NCI-H1048 (cell line): ENCODE measurements around the gene P2RY6.

Source experiments
- DNase-seq: peaks from one replicate; lab custom pipeline; 2025; lab: John Stamatoyannopoulos, UW

P2RY6 gene

GRCh38 chr11:73297231-73297590 lies 25.1 kb downstream of the P2RY6 start:
- no peak for DNase-seq

- no peak for DNase-seq
These were observed 25.6 kb downstream of the P2RY6 start for GRCh38 chr11:73297702-73298101.

DNA sequence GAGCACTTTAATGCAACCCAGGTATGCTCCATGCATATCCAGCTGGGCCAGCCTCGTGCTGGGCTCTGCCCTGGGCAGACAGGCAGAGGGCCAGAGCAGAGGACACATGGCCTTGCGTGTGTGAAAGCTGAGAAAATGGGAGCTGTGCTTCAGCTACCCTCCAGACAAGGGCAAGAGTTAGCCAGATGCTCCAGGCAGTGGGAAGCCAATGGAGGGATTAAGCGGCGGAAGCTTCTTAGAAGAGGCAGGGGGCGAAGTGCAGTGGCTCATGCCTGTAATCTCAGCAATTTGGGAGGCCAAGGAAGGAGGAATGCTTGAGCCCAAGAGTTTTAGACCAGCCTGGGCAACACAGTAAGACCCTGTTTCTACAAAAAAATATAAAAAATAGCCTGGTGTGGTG lies 26.1 kb downstream of the P2RY6 start:
- DNase-seq, result no peak

DNA sequence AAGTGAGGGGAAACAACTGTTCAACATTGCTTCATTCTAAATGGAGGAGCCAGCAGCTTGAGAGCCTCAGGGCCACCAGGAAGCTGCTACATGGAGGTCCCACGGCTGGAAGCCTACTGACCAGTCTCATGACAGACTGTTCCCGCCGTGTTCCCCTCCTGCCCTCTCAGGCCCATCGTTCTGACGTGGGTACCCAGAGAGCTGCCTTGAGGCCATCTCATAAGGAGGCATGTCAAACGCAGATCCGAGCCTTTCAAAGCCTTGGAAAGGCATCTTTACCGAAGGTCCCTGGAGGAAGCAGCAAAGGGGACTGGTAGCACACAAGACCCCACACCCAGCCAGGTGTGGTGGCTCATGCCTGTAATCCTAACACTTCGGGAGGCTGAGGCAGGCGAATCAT lies 27.6 kb downstream of the P2RY6 start:
- DNase-seq, result no peak

DNA sequence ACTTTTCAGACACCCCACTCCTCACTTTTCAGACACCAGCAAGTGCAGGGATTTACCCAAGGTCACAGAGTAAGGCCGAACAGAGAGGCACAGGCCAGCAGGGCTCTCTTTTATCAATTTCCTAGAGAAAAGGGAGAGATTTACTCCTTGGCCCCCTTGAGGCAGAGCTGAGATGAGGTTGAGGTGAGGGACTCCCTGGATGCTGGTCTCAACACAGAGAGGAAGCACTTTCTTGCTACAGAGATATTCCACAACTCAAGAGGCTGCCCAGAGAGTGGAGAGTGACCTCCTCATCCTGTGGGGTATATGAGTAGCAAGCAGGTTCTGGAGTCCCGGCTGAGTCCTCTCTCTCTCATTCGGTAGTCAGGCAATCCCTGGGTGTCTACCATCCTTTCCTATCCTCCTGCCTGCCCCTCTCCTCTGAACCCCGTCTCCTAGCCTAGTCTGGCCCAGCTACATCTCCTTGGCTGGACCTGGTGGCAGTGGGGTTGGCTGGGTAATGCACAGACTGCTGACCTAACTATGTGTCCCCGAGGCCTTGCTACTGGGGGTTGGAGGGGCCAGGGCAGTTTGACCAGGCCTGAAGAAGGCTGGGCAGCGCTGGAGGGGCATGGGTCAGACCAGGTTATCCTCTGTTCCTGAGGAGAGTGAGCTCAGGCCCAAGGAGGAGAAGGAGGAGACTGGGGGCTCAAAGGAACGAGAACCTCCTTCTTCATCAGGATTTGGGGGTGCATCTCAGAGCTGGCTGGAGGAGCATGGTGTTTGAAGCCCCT lies 34.1 kb downstream of the P2RY6 start:
- DNase-seq, result no peak

DNA sequence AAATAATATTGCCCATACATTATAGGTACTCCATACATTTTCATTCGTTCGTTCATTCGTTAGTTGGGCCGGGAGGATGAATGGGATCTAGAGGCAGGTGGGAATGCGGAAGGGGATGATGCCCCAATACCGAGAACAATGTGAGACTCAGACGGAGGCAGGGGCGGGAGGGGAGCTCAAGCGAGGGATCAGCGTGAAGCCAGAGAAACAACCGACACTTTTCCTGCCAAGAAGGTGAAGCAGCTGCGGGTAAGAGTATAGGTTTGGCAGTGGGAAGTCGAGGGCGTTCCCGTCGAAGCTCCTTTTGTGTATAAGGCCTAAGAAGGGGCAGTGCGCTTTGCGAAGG lies 34.8 kb downstream of the P2RY6 start:
- no peak for DNase-seq

- peak; percentile 100 for DNase-seq
These were observed 35.3 kb downstream of the P2RY6 start for GRCh38 chr11:73307323-73308002.

- DNase-seq, result peak; percentile 72
These were observed 36.1 kb downstream of the P2RY6 start, which contains the start of gene ARHGEF17 for GRCh38 chr11:73308003-73308960. ARHGEF17 (plus strand) TSS chr11:73308276; CDS start chr11:73308639, 363 bp downstream.

DNA sequence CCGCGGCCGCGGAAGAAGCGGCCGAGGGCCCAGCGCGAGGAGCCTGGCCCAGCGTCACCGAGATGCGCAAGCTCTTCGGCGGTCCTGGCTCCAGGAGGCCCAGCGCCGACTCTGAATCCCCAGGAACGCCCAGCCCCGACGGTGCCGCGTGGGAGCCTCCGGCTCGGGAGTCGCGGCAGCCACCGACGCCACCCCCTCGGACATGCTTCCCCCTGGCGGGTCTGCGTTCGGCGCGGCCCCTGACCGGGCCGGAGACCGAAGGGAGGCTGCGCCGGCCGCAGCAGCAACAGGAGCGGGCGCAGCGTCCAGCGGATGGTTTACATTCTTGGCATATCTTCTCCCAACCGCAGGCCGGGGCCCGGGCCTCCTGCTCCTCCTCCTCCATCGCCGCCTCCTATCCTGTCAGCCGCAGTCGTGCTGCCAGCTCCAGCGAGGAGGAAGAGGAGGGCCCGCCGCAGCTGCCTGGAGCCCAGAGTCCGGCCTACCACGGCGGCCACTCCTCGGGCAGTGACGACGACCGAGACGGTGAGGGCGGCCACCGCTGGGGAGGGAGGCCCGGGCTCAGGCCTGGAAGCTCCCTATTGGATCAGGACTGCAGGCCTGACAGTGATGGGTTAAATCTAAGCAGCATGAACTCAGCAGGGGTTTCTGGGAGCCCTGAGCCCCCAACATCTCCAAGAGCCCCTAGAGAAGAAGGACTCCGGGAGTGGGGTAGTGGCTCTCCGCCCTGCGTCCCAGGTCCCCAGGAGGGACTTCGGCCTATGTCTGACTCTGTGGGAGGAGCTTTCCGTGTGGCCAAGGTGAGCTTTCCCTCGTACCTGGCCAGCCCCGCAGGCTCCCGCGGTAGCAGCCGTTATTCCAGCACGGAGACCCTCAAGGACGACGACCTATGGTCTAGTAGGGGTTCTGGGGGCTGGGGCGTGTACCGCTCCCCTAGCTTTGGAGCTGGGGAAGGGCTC lies 37.1 kb downstream of the P2RY6 start:
- DNase-seq, result no peak

- no peak for DNase-seq
These were observed 37.9 kb downstream of the P2RY6 start for GRCh38 chr11:73310076-73310475.

DNA sequence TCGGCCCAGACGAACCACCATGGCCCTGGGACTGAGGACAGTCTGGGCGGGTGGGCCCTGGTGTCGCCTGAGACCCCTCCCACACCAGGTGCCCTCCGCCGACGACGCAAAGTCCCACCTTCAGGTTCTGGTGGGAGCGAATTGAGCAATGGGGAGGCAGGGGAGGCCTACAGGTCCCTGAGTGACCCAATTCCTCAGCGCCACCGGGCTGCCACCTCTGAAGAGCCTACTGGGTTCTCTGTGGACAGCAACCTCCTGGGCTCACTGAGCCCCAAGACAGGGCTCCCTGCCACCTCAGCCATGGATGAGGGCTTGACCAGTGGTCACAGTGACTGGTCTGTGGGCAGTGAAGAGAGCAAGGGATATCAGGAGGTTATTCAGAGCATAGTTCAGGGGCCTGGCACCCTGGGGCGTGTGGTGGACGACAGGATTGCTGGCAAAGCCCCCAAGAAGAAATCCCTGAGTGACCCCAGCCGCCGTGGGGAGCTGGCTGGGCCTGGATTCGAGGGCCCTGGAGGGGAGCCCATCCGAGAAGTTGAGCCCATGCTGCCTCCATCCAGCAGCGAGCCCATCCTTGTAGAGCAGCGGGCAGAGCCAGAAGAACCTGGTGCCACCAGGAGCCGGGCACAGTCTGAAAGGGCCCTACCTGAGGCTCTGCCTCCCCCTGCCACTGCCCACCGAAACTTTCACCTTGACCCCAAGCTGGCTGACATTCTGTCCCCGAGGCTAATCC lies 38.7 kb downstream of the P2RY6 start:
- DNase-seq, result no peak

DNA sequence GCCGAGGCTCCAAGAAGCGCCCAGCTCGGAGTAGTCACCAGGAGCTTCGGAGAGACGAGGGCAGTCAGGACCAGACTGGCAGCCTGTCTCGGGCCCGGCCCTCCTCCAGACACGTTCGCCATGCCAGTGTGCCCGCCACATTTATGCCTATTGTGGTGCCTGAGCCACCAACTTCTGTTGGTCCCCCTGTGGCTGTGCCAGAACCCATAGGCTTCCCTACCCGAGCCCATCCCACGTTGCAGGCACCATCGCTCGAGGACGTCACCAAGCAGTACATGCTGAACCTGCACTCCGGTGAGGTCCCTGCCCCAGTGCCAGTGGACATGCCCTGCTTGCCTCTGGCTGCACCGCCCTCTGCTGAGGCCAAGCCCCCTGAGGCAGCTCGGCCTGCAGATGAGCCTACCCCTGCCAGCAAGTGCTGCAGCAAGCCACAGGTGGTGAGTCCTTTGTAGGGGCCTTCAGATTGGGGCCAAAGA lies 39.3 kb downstream of the P2RY6 start:
- no peak for DNase-seq

GRCh38 chr11:73312036-73312435 lies 39.9 kb downstream of the P2RY6 start:
- no peak for DNase-seq

DNA sequence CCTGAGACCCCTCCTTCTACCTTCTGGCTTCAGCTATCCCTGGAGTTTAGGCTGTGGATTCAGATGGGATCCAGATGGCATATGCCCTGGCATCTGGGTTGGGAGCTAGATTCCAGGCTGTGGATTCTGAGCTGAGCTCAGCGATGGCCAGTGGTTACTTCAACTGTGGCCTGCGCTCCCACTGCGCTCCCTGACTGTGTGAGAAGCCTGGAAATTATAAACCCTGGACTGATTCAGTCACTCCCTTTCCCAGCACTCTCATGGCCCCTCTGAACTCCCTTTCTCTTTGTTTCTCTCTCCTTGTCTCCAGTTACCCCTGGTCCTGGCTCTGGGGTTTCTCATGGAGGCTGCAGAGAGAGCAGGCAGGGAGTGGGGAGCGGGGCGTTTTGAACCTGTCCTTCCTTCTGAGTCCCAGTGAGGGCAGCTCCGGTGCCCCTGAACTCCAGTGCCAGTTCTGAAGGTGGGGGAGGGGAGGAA lies 40.8 kb downstream of the P2RY6 start:
- no peak for DNase-seq

- no peak for DNase-seq
These were observed 41.5 kb downstream of the P2RY6 start for GRCh38 chr11:73313652-73314051.

- no peak for DNase-seq
These were observed 42.2 kb downstream of the P2RY6 start for GRCh38 chr11:73314117-73314961.

DNA sequence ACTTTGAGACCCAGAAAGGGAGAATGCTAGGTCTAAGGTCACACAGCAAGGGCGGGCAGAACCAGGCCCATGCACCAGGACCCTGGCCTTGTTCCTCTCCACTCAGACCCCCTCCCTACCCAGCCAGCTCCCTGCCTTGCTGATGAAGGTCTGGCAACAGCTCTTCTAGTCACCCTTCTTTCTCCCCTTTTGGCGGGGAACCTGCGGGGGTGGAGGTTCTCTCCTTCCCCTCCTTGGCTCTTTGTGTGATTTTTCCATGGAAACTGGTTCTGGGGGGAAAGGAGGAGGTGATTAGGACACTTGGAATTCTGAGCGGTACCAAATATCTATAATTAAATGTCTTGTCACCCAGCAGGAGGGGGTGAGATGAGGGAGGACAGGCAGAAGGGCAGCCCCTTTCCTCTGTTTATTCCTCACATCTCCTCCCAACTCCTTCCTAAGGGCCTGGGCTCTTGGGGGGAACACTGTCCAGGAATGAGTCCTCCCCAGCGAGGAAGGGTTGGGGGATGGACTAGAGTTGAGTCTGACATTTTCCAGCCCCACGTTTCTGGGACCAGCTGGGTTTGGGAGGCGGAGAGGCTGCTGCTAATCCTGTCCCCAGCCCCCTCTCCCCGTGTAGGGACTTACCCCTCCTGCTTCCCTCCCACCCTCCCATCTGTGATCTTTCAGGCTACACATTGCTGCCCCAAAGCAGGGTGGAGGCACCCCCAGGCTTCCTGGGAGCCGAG lies 43.3 kb downstream of the P2RY6 start:
- DNase-seq, result no peak

GRCh38 chr11:73316422-73316821 lies 44.3 kb downstream of the P2RY6 start:
- no peak for DNase-seq

GRCh38 chr11:73317373-73317772 lies 45.2 kb downstream of the P2RY6 start:
- no peak for DNase-seq
